Esophagus muscularis mucosa (tissue), 3 donors: Measurements from ENCODE around the gene AUTS2.

ENCODE experiments used
- POLR2A ChIP-seq: fragments of 450-650 bp; IDR thresholded peaks from one replicate; pipeline ENCODE4 v1.6.1; 2017; ENCODE audit warnings: antibody characterized with exemption, moderate library complexity, mild to moderate bottlenecking, low read depth
- TF ChIP-seq, protein P1 (sequence below), 3 experiments: fragments of 200-600 bp in 2 of 3; fragments of 450-650 bp in 1 of 3; sonication (generic) in 2 of 3; IDR thresholded peaks; one replicate each; pipeline ENCODE4 v1.5.1; 2017 to 2019; ENCODE audit warnings: antibody characterized with exemption in 3 of 3, mild to moderate bottlenecking in 2 of 3, moderate library complexity in 1 of 3

DNA sequence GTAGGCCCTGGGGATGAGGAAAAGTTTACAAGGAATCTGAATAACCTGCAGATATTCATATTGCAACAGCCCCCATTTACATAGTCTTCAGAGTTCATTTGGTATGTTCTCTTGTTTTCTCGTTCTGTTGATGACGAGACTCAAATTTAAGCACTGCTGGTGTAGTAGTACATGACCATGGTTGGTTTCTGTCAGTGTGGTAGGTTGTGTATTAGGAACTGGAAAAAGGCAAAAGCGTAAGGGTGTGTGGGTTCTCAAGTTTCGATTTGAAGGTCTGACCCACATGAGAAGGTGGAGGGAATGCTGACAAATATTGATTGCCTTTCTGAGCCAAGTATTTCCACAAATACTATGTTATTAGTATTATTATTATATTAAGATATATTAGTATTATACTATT lies 151.7 kb downstream of the AUTS2 start:
- TF ChIP-seq, protein P1, sequence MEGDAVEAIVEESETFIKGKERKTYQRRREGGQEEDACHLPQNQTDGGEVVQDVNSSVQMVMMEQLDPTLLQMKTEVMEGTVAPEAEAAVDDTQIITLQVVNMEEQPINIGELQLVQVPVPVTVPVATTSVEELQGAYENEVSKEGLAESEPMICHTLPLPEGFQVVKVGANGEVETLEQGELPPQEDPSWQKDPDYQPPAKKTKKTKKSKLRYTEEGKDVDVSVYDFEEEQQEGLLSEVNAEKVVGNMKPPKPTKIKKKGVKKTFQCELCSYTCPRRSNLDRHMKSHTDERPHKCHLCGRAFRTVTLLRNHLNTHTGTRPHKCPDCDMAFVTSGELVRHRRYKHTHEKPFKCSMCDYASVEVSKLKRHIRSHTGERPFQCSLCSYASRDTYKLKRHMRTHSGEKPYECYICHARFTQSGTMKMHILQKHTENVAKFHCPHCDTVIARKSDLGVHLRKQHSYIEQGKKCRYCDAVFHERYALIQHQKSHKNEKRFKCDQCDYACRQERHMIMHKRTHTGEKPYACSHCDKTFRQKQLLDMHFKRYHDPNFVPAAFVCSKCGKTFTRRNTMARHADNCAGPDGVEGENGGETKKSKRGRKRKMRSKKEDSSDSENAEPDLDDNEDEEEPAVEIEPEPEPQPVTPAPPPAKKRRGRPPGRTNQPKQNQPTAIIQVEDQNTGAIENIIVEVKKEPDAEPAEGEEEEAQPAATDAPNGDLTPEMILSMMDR (IDR thresholded peaks at IDR 0.05), result no peak
- no peak for TF ChIP-seq POLR2A
